Left forelimb (tissue), 1 donor: ENCODE measurements around the gene CECR2.

ENCODE experiments used
- DNase-seq: peaks from one replicate; pipeline ENCODE4 v3.0.0-alpha.2; 2018; ENCODE audit warnings: low spot score

CECR2 gene

DNA sequence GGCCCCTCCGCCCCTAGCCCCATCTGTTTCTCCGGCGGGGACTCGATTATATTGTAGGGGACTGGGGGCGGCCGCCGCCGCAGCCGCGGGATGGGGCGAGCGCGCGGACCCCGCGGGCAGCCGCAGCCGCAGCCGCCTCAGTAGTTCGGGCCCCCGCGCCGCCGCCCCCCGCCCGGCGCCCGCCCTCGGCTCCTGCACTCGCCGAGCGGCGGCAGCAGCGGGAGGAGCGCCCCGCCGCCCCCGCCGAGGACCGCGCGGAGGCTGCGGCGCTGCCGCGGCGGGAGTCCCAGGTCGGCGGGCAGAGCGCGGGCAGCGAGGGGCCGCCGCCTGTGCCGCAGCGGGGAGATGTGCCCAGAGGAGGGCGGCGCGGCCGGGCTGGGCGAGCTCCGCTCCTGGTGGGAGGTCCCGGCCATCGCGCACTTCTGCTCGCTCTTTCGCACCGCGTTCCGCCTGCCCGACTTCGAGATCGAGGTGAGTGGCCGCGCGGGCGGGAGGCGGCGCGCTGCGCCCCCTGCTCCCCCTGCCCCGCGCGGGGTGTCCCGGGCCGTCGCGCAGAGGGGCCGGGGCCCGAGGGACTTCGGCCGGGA, at the start of gene CECR2:
CECR2 (plus strand) TSS at position 22 of the 587 bp plus-strand sequence; CDS start at position 346, 324 bp downstream.
- DNase-seq: peak; percentile 73

DNA sequence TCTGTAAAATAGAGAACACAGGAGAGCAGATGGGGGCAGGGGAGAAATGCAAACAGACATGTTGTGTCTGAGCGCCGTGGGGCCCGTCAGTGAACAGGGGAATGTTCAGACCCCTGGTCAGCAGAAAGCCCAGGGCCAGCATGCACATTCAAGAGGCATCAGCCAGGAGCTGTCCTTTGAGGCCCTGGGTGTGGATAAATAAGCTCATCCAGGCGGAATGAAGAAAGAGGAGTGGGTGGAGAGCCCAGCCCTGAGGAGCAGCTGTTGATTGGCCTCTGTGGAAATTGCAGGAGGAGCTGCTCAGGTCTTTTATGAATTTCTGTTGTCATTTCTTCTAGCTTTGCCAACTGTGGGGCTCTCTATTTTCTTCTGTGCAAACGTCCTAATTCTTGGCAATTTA, 49.7 kb upstream of the CECR2 start:
- DNase-seq: no peak

DNA sequence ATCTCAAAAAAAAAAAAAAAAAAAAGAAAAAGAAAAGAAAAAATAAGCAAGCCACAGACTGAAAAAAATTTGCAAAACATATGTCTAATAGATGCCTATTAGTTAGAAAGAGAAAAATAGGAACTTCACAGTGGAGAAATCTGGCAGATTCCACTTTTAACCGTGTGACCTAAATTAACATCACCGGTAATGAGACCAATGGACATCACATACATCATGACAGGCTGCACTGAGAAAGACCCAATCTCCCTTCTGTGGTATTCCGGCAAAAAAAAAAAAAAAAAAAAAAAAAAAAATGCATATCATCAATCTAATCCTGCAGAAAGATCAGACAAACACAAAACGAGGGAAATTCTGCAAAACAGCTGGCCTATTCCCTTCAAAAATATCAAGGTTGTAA, 46.7 kb upstream of the CECR2 start:
- DNase-seq: no peak

DNA sequence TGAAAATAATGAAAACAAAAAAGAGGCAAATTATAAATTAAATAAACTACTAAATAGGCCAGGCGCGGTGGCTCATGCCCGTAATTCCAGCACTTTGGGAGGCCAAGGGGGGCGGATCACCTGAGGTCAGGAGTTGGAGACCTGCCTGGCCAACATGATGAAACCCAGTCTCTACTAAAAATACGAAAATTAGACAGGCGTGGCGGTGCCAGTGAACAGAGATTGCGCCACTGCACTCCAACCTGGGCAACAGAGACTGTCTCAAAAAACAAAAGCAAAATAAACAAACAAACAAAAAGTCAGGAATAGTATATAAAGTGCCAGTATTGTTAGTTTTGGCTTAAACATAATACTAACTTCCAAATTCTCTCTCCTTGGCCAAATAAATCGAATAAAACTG, 37.6 kb upstream of the CECR2 start:
- DNase-seq: no peak

DNA sequence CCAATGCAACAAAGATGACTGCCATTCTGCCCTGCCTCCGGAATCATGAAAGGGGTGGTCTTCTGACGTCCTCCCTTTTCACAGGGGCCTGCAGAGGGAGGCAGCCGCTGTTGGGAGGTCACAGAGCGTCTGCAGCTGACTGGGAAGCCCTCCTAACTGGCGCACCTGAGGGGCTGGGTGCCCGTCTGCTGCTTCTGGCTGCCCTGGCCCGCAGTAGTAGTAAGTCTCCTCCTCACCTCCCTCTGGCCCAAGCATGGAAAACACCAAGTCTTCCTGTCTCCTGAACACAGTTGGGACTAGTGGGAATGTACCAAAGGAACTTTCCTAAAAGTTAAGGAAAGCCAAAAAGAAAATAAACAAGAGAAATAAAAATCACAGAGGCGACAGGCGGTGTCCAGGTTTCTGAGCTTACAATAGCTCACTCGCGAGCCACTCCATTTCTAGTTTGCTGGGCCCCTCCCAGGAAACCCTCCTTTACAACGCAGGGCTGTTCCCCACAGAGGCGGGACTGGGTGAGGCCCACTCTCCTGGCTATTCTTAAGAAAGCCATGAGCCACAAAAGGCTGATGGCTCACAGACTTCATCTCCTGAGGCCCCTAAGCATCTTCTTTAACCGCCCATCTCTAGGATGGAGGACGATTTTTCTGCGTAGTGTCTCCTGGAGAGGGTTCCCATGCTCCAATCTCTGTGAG, 37.0 kb upstream of the CECR2 start:
- no peak for DNase-seq

DNA sequence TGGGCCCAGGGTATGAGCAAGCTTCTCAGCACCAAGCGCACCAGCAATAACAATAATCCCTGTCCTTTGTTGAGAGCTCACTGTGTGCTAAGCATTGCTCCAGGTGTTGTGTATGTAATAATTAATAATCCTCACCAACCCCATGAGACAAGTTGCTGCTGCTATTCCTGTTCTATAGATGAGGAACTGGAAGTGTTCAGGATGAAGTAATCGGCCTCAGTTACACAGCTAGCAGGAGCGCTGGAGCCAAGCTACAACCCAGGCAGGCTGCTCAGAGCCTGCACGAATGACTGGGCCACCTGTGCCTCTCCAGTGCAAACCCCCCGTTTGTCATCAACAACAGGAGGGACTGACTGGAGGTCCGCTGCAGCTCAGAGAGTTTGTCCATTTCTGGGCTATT, 35.2 kb upstream of the CECR2 start:
- DNase-seq: no peak

DNA sequence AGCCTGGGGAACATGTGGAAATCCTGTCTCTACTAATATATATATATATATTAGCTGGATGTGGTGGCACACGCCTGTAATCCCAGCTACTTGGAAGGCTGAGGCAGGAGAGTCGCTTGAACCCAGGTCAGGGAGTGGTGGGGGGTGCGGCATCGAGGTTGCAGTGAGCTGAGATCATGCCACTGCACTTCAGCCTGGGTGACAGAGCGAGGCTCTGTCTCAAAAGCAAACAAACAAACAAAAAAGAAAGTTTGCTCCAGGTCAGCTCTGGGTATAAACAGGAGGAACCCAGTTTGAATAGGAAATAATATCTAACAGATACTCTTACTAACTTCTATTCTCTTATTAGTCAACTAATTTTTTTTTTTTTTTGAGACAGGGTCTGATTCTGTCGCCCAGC, 34.3 kb upstream of the CECR2 start:
- no peak for DNase-seq

DNA sequence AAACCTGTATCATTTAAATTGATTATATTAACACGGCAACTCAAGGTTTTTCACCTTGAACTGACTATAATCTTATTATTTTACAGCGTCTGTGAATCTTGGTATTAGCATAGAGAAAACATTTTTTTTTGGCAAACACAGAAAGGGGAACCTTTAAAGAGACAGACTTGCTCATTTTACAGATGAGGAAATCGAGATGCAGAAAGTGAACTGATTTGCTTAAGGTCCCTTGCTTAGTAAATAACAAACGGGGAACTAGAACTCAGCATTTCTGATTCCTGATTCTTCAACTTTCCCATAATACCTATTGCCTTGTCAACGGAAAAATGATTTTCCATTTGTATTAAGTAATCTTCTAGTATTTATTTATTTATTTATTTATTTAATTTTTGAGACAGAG, 33.2 kb upstream of the CECR2 start:
- DNase-seq: no peak

DNA sequence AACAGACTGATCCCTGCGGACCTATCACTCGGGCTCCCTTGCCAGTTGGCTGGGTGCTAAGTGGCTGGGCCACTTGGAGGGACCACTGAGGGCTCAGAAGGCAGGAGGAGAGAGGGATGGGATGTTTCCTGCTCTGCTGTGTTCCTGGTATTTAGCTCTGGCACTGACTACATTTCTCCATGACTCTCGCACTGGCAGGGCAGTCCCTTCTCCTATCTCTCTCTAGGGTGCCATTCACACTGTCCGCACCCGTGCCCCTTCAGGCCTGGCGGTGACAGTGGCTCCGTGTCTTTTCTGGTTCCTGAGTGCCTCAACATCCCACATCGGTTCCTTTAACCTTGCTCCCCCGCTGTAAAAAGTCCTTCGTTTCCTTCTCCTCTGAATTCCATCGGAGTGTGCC, 31.6 kb upstream of the CECR2 start:
- DNase-seq: no peak

DNA sequence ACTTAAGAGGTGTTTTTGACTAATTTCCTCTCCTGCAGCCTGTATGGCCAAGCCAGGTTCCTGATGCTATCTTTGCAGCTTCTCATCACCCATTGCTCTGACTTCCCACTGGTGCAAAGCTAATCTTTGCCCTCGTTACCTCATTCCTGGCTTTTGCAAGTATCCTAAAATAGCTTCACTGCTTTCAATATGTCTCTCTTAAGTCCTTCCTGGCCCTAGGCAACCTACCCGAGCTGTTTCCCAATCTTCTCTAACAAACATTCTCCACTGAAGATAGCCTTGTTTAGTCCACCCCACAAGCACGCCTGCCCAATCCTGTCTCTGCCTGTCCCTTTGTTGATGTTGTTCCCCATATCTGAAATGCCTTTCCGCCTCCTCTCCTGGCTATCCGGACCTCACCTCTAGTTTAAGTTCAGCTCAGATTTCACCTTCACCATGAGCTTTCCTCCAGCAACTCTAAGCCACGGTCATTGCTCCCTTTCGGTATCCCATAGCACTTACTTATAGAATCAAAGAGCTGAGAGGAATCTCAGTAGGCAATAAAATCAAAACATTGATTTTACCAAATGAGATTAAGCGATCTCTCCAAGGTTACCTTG, 30.1 kb upstream of the CECR2 start:
- no peak for DNase-seq

DNA sequence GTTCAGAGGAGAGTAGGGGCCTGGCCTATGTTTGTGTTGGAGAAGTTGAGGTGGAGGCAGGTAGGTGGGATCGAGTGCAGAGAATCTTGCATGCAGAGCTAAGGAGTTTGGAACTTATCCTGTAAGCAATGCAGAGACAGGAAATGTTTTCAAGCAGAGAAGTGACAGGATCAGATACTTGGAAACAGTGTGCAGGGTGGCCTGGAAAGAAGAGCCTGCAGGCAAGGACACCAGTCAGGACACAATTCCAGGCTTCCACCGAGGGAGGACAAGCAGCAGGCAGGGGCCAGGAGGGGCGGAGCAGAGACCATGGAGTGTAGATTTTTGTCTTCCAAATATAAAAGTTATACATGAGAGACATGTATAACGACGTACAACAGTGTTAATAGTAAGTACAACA, 26.9 kb upstream of the CECR2 start:
- DNase-seq: no peak

DNA sequence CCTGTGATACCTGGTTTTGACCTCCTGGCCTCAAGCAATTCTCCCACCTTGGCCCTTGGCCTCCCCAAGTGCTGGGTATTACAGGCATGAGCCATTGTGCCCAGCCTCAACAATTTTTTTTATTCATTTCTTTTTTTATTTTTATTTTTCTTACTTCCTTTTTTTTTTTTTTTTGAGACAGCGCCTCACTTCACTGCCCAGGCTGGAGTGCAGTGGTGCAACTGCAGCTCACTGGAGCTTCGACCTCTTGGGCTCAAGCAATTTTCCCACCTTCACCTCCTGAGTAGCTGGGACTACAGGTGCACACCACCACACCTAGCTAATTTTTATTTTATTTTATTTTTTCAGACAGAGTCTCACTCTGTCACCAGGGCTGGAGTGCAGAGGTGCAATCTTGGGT, 25.5 kb upstream of the CECR2 start:
- no peak for DNase-seq

DNA sequence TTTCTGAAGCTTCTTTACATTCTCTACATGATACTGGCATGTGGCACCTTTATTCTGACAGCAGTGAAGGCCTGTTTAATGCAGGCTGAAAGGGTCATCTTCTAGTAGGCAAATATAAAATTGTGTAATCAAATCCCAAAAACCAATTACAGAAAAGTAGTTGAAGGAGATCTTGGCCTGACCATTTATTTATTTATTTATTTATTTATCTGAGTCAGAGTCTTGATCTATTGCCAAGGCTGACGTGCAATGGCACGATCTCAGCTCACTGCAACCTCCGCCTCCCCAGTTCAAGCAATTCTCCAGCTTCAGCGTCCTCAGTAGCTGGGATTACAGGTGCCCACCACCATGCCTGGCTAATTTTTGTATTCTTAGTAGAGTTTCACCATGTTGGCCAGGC, 22.7 kb upstream of the CECR2 start:
- no peak for DNase-seq

DNA sequence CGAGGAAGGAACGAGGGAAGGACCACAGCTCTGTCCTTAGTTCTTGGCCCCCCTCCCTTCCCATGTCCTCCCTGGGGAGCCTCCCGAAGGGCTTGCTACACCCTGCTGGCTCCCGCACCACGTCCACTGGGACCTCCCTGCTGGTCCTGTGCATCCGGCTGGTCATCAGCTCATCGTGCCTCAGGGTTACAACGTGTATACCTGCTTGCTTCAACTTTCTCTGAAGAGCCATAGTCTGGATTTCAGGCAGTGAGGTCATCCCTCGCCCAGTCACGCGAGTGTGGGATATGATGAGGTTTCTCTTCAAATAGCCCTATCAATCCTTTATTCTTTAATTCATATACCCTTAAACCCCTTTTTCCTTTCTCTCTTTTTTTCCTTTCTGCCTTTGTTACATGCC, 21.5 kb upstream of the CECR2 start:
- DNase-seq: no peak

DNA sequence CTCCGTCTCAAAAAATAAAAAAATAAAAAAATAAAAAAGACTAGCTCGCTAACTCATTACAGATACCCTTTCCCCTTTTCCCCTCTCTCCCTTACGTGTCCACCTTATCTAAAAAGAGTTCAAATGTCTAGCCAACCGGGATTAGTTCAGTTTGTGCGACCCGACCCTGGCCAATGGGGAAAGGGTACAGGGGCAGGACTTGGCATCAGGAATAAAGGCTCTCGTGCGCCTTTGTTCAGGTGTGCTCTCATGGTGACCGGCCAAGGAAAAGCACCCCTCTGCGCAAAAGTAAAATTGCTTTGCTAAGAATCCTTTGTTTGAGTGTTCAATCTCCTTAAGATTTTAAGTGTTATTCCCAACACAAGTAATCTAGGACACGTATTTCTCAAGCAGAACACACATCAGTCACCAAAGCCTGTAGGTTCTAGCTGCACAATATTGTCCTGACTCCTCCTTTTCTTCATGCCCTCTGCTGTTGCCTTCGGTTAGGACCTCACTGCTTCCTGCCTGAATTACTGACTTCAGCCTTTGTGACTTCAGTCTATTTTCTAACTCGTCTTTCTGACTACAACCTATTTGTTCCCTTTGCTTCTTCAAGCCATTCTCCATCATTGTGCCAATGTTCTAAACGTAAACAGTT, 20.7 kb upstream of the CECR2 start:
- no peak for DNase-seq

DNA sequence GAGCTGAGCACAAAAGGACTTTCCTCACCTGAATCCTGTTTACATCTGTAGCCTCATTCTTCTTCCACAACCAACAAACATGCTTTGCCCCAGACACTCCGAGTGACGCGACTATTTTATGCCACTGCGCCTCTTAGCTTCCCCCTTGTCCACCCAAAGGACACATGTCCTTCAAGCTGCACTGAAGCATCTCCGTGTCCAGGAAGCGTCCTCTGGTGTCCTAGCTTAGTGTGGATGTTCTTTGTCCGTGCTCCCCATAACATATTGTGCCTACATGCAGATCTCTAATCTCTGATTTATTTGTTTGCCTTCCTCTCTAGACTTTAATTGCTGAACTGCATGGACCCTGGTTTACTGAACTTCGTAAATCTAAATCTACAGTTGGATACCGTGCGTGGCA, 20.1 kb upstream of the CECR2 start:
- no peak for DNase-seq

DNA sequence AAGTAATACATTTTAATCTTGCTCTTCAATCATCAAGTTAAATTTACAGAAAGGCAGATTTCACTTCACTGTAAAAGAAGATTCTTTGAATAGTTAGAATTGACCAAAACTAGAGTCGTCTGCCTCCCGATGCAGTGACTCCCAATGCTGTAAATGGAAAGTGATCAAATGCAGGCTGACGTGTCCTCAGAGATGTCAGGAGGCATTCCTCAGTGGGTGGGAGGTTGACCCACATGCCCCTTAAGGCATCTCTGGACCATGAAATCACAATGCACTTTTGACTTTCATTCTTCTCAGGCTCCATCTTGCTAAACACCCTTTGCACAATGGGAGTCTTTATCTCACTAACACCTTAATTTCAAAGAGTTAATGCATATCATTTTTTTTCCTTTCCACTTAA, 19.0 kb upstream of the CECR2 start:
- no peak for DNase-seq

DNA sequence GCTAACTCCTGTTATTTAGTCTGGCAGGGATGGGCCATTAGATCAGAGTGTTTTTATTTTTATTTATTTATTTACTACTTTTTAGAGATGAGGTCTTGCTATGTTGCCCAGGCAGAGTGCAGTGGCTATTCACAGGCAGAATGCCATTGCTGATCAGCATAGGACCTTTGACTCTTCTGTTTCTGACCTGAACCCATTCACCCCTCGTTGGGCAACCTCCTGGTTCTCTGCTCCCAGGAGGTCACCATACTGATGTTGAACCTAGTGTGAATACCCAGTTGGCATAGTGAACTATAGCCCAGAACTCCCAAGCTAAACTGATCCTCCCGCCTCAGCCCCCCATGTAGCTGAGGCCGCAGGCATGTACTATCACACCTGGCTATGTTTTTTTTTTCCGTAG, 16.5 kb upstream of the CECR2 start:
- no peak for DNase-seq

DNA sequence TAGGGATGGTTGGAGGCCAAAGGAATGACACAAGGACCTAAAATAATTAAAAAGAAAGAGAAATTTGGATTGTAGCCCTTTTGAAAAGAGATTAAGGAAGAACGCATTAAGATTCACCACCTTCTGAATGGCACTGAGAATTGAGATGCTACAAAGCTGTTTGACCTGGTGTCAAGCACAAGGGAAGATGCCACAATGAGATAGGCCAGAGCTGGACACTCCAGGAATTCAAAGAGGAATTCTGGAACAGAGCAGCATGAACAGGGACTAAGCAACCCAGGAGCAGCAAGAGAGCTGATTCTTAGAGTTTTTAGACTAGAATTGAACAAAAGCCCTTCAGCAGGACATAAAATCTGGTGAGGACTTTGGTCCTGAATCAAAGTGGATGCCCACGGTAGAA, 11.6 kb upstream of the CECR2 start:
- DNase-seq: no peak

DNA sequence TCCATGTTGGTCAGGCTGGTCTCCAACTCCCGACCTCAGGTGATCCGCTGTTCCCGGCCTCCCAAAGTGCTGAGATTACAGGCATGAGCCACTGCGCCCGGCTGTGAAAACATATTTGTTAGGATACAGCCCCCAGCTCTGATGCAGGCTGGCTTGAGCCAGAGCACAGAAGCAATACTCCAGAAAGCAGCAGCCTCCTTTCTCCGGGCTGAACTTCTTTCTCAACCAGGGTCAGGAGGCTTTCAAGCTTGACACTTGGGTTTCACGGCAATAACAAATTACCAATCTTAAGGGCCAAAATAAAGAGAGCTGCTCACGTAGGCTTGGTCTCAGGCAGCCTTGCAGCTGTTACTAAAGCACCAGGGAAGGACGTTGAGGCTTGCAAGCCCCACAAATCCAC, 10.8 kb upstream of the CECR2 start:
- no peak for DNase-seq

DNA sequence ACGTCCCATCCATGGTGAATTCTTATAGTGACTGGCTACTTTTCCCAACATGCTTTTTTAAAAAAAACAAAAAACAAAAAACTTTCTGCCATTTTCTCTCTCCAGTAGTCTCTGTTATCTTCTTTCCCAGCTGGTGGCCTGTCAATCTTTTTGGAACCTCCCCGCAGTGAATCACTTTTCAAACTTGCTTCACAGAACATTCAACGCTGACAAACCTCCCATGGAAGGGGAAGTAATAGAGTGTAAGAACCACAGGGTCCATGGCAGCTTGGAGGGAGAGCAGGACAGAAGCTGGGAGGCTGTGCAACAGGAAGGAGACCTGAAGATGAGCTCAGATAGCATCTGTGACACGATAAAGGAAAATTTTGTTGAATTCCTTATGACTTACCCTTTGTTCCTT, 9.8 kb upstream of the CECR2 start:
- DNase-seq: no peak

DNA sequence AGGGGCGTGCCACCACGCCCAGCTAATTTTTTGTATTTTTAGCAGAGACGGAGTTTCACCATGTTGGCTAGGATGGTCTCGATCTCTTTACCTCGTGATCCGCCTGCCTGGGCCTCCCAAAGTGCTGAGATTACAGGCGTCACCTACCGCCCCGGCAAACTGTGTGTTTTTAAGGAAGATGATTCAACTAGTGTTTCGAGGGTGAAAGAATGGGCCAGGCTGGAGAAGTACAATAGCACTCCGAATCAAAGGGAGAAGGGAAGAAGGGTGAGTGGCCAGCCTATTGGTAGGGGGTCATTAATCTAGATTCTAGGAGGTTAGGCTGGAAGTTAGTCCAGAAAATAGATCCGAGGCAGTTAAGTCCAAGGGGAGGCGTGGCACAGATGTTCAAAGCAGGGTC, 2.9 kb upstream of the CECR2 start:
- DNase-seq: no peak

DNA sequence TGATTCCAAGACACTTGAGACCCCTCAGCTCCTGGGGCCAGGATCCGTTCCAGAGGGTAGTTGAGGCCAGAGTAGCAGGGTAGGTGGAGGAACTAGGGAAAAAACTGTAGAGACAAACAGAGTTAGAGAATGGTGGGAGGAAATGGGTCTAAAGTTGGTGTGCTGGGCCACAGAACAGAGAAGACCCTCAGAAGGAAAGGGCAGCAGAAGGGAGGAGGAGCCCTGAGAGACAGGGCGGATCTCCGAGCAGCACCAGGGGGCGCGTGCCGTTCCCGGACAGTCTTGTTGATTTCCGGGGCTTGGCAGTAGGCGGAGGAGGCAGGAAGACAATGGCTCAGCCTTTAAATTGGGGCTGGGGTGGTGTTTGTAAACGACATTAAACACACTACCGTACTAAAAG, 2.4 kb upstream of the CECR2 start:
- no peak for DNase-seq
